K562 (cell line): ENCODE results near the gene IGFBP4. TPM values are rescaled to one million over a fixed set of nuclear protein-coding genes. Genes with fewer than 3 reads are reported as not detected.

Experiments used
- BRD9 ChIP-seq: fragments of 450-650 bp; IDR thresholded peaks from 2 replicates; pipeline ENCODE4 v1.6.1; 2018; ENCODE audit warnings: low read depth; ENCODE audit not compliant: partially characterized antibody
- CEBPB ChIP-seq: fragments of 450-650 bp; IDR thresholded peaks from 2 replicates; pipeline ENCODE4 v1.6.1; 2016; ENCODE audit warnings: missing genetic modification characterization, missing compliant biosample characterization
- ESRRB ChIP-seq: fragments of 250-450 bp; sonication (Bioruptor Pico); IDR thresholded peaks from 2 replicates; pipeline ENCODE4 v1.5.0; 2020; ENCODE audit warnings: mild to moderate bottlenecking, moderate library complexity, borderline replicate concordance
- FOXK2 ChIP-seq, 2 experiments: fragments of 450-650 bp; IDR thresholded peaks in 1 of 2; conservative IDR thresholded peaks in 1 of 2; 2 replicates each; pipeline ENCODE4 v1.6.1; 2016; ENCODE audit warnings: low read depth in 2 of 2, mild to moderate bottlenecking in 1 of 2
- FOXM1 ChIP-seq, 2 experiments: fragments of 450-650 bp in 1 of 2; sonication (generic) in 1 of 2; formaldehyde crosslinking in 1 of 2; IDR thresholded peaks; 2 replicates each; pipeline versions ENCODE4 v1.6.1 to v1.9.0; 2017 to 2022; ENCODE audit warnings: low read depth in 2 of 2, mild to moderate bottlenecking in 2 of 2, missing genetic modification reagents in 1 of 2, moderate library complexity in 1 of 2
- MYC ChIP-seq, 2 experiments: fragments of 250-450 bp in 1 of 2; sonication (Bioruptor Pico) in 1 of 2; IDR thresholded peaks; 2 replicates each; pipeline versions ENCODE4 v1.5.1 to v1.6.1; 2012 to 2021; ENCODE audit warnings: low read depth in 2 of 2, borderline replicate concordance in 1 of 2, improper control_type of control experiment in 1 of 2, low read length in 1 of 2, mild to moderate bottlenecking in 1 of 2, moderate library complexity in 1 of 2
- PHF21A ChIP-seq: fragments of 450-650 bp; IDR thresholded peaks from 2 replicates; pipeline ENCODE4 v1.6.1; 2017; ENCODE audit warnings: low read depth, borderline replicate concordance
- RBM25 ChIP-seq: fragments of 200-400 bp; formaldehyde crosslinking; IDR thresholded peaks from 2 replicates; pipeline ENCODE4 v1.6.1; 2018; ENCODE audit warnings: low read length, low read depth, moderate library complexity; ENCODE audit not compliant: severe bottlenecking
- SMARCA5 ChIP-seq: fragments of 450-650 bp; IDR thresholded peaks from 2 replicates; pipeline ENCODE4 v1.6.1; 2016
- TEAD4 ChIP-seq, 2 experiments: sonication (generic) in 1 of 2; formaldehyde crosslinking in 1 of 2; IDR thresholded peaks; 2 replicates each; pipeline versions ENCODE4 v1.6.1 to v1.8.0; 2012 to 2022; ENCODE audit warnings: borderline replicate concordance in 1 of 2, inconsistent platforms in 1 of 2, low read length in 1 of 2, mild to moderate bottlenecking in 1 of 2, missing genetic modification reagents in 1 of 2
- polyA plus RNA-seq, 8 experiments: library from polyadenylated mRNA; depleted of rRNA in 4 of 8; stranded (reverse) in 5 of 8; unstranded in 3 of 8; fragments of >200 nt; fragmentation: Nextera tagmentation in 2 of 8; fragmentation: Illumina TruSeq in 1 of 8; extraction: Ambion mirVana in 2 of 8; extraction: Trizol in 1 of 8; gene quantifications; 2 replicates each; pipeline versions ENCODE4 v1.2.1 to v1.2.3, GENCODE V29; 2011 to 2014; ENCODE audit warnings: inconsistent platforms in 1 of 8, missing spikeins in 1 of 8
- total RNA-seq, 7 experiments: library from RNA; depleted of rRNA in 6 of 7; stranded (reverse); fragments of >200 nt in 6 of 7; fragmentation: Illumina TruSeq in 2 of 7; extraction: Trizol in 2 of 7; gene quantifications; 2 replicates each; pipeline versions ENCODE4 v1.2.1 to v1.2.3, GENCODE V29; 2011 to 2021; ENCODE audit warnings: low replicate concordance in 1 of 7
- TF ChIP-seq, protein P1 (sequence below), 3 experiments: IDR thresholded peaks in 2 of 3; conservative IDR thresholded peaks in 1 of 3; 2 replicates each; pipeline ENCODE4 v1.5.1; 2011 to 2012; ENCODE audit warnings: low read length in 3 of 3, mild to moderate bottlenecking in 3 of 3, control low read depth in 2 of 3, improper control_type of control experiment in 1 of 3, inconsistent platforms in 1 of 3, low read depth in 1 of 3, mixed read lengths in 1 of 3, moderate library complexity in 1 of 3; ENCODE audit not compliant: insufficient read depth in 2 of 3
- TF ChIP-seq, protein P2 (sequence below): fragments of 450-650 bp; IDR thresholded peaks from 2 replicates; pipeline ENCODE4 v1.6.1; 2016
- TF ChIP-seq, protein P3 (sequence below), 2 experiments: fragments of 150-350 bp in 1 of 2; IDR thresholded peaks; 2 replicates each; pipeline ENCODE4 v1.6.1; 2012 to 2016; ENCODE audit warnings: low read depth in 2 of 2, low read length in 2 of 2, mild to moderate bottlenecking in 1 of 2, moderate library complexity in 1 of 2

IGFBP4 gene
- total and polyA plus RNA-seq, 9 of the 15 experiments (the other 6 are each of a cell fraction or from before 2014, with no cell fraction given) = 8.8 to 99.8 (median 18.6) TPM

- TF ChIP-seq FOXK2 (conservative IDR thresholded peaks at IDR 0.05 in 1 of 2, IDR thresholded peaks at IDR 0.05 in 1 of 2; ENCODE audit: low read depth in 2 of 2) (no peak), PHF21A (no peak), SMARCA5 (no peak), MYC (IDR thresholded peaks at IDR 0.05; ENCODE audit: low read depth, low read length) (peak; percentile 35; the same call in 1 of the 2 replicates), MYC (CRISPR knock-in tag; IDR thresholded peaks at IDR 0.05; ENCODE audit: borderline replicate concordance, low read depth) (no peak), FOXM1 (IDR thresholded peaks at IDR 0.05; ENCODE audit: low read depth) (peak; percentile 42; the same call in 1 of the 2 replicates), FOXM1 (CRISPR knock-in tag; IDR thresholded peaks at IDR 0.05; ENCODE audit: low read depth) (no peak), ESRRB (CRISPR knock-in tag) (no peak), TEAD4 (IDR thresholded peaks at IDR 0.05; ENCODE audit: low read length) (peak; percentile 22; the same call in 1 of the 2 replicates), TEAD4 (CRISPR knock-in tag; IDR thresholded peaks at IDR 0.05; ENCODE audit: borderline replicate concordance) (no peak), RBM25 (no peak), CEBPB (peak; percentile 44; the same call in 1 of the 2 replicates), BRD9 (no peak)
- TF ChIP-seq, protein P1, sequence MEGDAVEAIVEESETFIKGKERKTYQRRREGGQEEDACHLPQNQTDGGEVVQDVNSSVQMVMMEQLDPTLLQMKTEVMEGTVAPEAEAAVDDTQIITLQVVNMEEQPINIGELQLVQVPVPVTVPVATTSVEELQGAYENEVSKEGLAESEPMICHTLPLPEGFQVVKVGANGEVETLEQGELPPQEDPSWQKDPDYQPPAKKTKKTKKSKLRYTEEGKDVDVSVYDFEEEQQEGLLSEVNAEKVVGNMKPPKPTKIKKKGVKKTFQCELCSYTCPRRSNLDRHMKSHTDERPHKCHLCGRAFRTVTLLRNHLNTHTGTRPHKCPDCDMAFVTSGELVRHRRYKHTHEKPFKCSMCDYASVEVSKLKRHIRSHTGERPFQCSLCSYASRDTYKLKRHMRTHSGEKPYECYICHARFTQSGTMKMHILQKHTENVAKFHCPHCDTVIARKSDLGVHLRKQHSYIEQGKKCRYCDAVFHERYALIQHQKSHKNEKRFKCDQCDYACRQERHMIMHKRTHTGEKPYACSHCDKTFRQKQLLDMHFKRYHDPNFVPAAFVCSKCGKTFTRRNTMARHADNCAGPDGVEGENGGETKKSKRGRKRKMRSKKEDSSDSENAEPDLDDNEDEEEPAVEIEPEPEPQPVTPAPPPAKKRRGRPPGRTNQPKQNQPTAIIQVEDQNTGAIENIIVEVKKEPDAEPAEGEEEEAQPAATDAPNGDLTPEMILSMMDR (IDR thresholded peaks at IDR 0.05 in 2 of 3, conservative IDR thresholded peaks at IDR 0.05 in 1 of 3; ENCODE audit: insufficient read depth in 2 of 3, low read depth in 1 of 3, low read length in 3 of 3) = peak; percentile 37 to 45 (median 43); a peak in 4 of 6 replicates
- TF ChIP-seq, protein P2, sequence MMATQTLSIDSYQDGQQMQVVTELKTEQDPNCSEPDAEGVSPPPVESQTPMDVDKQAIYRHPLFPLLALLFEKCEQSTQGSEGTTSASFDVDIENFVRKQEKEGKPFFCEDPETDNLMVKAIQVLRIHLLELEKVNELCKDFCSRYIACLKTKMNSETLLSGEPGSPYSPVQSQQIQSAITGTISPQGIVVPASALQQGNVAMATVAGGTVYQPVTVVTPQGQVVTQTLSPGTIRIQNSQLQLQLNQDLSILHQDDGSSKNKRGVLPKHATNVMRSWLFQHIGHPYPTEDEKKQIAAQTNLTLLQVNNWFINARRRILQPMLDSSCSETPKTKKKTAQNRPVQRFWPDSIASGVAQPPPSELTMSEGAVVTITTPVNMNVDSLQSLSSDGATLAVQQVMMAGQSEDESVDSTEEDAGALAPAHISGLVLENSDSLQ = peak; percentile 36; the same call in 1 of the 2 replicates
- TF ChIP-seq, protein P3, sequence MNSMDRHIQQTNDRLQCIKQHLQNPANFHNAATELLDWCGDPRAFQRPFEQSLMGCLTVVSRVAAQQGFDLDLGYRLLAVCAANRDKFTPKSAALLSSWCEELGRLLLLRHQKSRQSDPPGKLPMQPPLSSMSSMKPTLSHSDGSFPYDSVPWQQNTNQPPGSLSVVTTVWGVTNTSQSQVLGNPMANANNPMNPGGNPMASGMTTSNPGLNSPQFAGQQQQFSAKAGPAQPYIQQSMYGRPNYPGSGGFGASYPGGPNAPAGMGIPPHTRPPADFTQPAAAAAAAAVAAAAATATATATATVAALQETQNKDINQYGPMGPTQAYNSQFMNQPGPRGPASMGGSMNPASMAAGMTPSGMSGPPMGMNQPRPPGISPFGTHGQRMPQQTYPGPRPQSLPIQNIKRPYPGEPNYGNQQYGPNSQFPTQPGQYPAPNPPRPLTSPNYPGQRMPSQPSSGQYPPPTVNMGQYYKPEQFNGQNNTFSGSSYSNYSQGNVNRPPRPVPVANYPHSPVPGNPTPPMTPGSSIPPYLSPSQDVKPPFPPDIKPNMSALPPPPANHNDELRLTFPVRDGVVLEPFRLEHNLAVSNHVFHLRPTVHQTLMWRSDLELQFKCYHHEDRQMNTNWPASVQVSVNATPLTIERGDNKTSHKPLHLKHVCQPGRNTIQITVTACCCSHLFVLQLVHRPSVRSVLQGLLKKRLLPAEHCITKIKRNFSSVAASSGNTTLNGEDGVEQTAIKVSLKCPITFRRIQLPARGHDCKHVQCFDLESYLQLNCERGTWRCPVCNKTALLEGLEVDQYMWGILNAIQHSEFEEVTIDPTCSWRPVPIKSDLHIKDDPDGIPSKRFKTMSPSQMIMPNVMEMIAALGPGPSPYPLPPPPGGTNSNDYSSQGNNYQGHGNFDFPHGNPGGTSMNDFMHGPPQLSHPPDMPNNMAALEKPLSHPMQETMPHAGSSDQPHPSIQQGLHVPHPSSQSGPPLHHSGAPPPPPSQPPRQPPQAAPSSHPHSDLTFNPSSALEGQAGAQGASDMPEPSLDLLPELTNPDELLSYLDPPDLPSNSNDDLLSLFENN (IDR thresholded peaks at IDR 0.05; ENCODE audit: low read depth in 2 of 2, low read length in 2 of 2) = no peak
- TF ChIP-seq, all 486 proteins: peak for 10
Measured at GRCh38 chr17:40422990-40423633, 20.1 kb upstream of the IGFBP4 start (continued).
